Ovary (tissue), 9 donors: ENCODE data around the gene ADAMTSL3. TPM values are rescaled to one million over a fixed set of nuclear protein-coding genes. Genes with fewer than 3 reads are reported as not detected.
"Not testable (repeated sequence)": the region's sequence is repeated elsewhere in the genome, so short reads cannot be mapped to it uniquely, and the experiment has no call there.

ENCODE experiments used
- DNase-seq, 5 donors: peaks; one replicate each; pipeline ENCODE4 v3.0.0-alpha.2; 2019 to 2020
- H3K27ac ChIP-seq, 2 donors: fragments of 200-600 bp; one replicate each; pipeline versions ENCODE4 v1.5.1 to v1.8.0; 2019 to 2022
- H3K27me3 ChIP-seq: fragments of 200-600 bp; one replicate; pipeline ENCODE4 v1.8.0; 2022
- H3K36me3 ChIP-seq: fragments of 200-600 bp; sonication (generic); one replicate; pipeline ENCODE4 v1.5.1; 2019
- H3K4me1 ChIP-seq: one replicate; pipeline ENCODE4 v1.8.1; 2013; ENCODE audit warnings: mild to moderate bottlenecking, moderate library complexity; ENCODE audit not compliant: insufficient read depth
- H3K4me3 ChIP-seq: fragments of 200-600 bp; sonication (generic); one replicate; pipeline ENCODE4 v1.5.1; 2017
- H3K9me3 ChIP-seq, 2 donors: fragments of 200-600 bp in 1 of 2; sonication (generic) in 1 of 2; one replicate each; pipeline versions ENCODE4 v1.5.1 to v1.8.1; 2013 to 2019; ENCODE audit warnings: mild to moderate bottlenecking in 1 of 2, moderate library complexity in 1 of 2
- CTCF ChIP-seq, 3 donors: fragments of 450-650 bp in 2 of 3; fragments of 200-600 bp in 1 of 3; IDR thresholded peaks; one replicate each; pipeline versions ENCODE4 v1.5.1 to v1.8.0; 2016 to 2022; ENCODE audit warnings: antibody characterized with exemption in 3 of 3, mild to moderate bottlenecking in 1 of 3
- EP300 ChIP-seq: sonication (generic); formaldehyde crosslinking; IDR thresholded peaks from one replicate; pipeline ENCODE4 v1.6.1; 2017; ENCODE audit warnings: antibody characterized with exemption
- POLR2A ChIP-seq: fragments of 450-650 bp; IDR thresholded peaks from one replicate; pipeline ENCODE4 v1.6.1; 2017; ENCODE audit warnings: antibody characterized with exemption, mild to moderate bottlenecking, moderate library complexity
- WGBS, 3 donors: extraction: QIAGEN DNeasy Blood & Tissue Kit in 1 of 3; methylation state at CpG; one replicate each; pipeline versions ENCODE4 v1.1.5 to v1.1.7; 2013 to 2017; 5-methylcytosine and 5-hydroxymethylcytosine counted together
- intact Hi-C, 4 donors: fragments of 100-400 bp; cut with DNase I; formaldehyde crosslinking; loops; one replicate each; pipeline versions ENCODE4 v1.11.0 to v1.15.1; 2022 to 2023
- polyA plus RNA-seq, 2 donors: library from polyadenylated mRNA; stranded (reverse); fragments of 200-250 nt in 1 of 2; fragments of 350-450 nt in 1 of 2; fragmentation: Illumina TruSeq in 1 of 2; extraction: RNeasy Lipid Tissue Mini Kit (QIAGEN cat#74804) in 1 of 2; gene quantifications; one replicate each; pipeline ENCODE4 v1.2.3, GENCODE V29; 2013 to 2014
- total RNA-seq, 7 donors: library from RNA; depleted of rRNA in 2 of 7; stranded (reverse); fragments of >200 nt in 2 of 7; fragmentation: NEBNext Ultra II Directional in 3 of 7; extraction: Animal tissue kit (Norgen Biotek cat#: 25700) in 3 of 7; gene quantifications; one replicate each; pipeline versions ENCODE4 v1.1.0 to v1.2.4, GENCODE V29; 2016 to 2023
- donor health status: DM: no; HTN: no; CAD: no; lungs with moderate emphysema.
- donor health status: DM: no; HTN: no; CAD: no.
- donor health status: Bipolar disorder and iron deficiency.
- donor health status: DM: yes; HTN: yes; CAD: no.
- donor health status: DM: no; HTN: no; CAD: no.
- donor health status: DM: yes; HTN: yes; CAD: no.

ADAMTSL3 gene
- total and polyA plus RNA-seq, 9 donors = 0.96 to 9.0 (median 3.7) TPM

GRCh38 chr15:84037301-84037700 lies 383.4 kb downstream of the ADAMTSL3 start:
- H3K4me3 ChIP-seq = no peak overlapping the region
- H3K9me3 ChIP-seq = no peaks in the 10 kb centered on the region
- H3K4me1 ChIP-seq = no peaks in the 10 kb centered on the region
- H3K36me3 ChIP-seq = no peaks in the 10 kb centered on the region
- TF ChIP-seq EP300 = no peak
- H3K27ac ChIP-seq = no peak overlapping the region
- intact Hi-C loops = loop anchor here in 2 of 4 donors (10.0 kb wide), 2 partner anchors 472 to 592 kb away; partner anchors contain the start of gene SH3GL3 (in 1 of the 2)
- DNase-seq = no peak
- H3K27me3 ChIP-seq = no peaks in the 10 kb centered on the region

- H3K4me3 ChIP-seq, H3K27ac ChIP-seq, DNase-seq, H3K4me1 ChIP-seq, H3K36me3 ChIP-seq, H3K27me3 ChIP-seq, H3K9me3 ChIP-seq, intact Hi-C loops: not testable (repeated sequence)
- WGBS, 3 donors = 68 to 73% (median 71%) methylated on average over 18 of the region's 18 CpGs
Measured at GRCh38 chr15:84042434-84043056, 388.6 kb downstream of the ADAMTSL3 start.

DNA sequence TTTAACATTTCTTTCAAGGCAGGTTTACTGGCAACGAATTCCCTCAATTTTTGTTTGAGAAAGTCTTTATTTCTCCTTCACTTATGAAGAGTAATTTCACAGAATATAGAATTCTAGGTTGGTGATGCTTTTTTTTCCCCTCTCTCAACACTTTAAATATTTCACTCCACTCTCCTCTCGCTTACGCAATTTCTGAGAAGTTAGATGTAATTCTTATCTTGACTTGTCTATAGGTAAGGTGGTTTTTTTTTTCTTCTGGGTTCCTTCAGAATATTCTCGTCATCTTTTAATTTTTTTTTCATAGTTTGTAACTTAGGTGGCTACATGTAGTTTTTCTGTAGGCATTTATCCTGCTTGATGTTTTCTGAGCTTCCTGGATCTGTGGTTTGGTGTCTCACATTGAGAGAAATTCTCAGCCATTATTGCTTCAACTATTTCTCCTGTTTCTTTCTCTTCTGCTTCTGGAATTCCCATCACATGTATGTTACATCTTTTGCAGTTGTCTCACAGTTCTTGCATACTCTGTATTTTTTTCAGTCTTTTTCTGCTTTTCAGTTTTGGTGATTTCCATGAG lies 392.2 kb downstream of the ADAMTSL3 start:
- no peak for DNase-seq
- no peaks in the 10 kb centered on the region for H3K9me3 ChIP-seq
- no peaks in the 10 kb centered on the region for H3K36me3 ChIP-seq
- TF ChIP-seq CTCF (IDR thresholded peaks at IDR 0.05) (no peak), EP300 (no peak), POLR2A (no peak)
- no peak overlapping the region for H3K27ac ChIP-seq
- intact Hi-C loops = no loop called here
- H3K4me1 ChIP-seq = no peaks in the 10 kb centered on the region
- H3K27me3 ChIP-seq = no peaks in the 10 kb centered on the region
- H3K4me3 ChIP-seq = no peak overlapping the region
- WGBS, 3 donors = 83 to 85% (median 84%) methylated on average over 4 of the region's 4 CpGs

GRCh38 chr15:84049480-84049879 lies 395.6 kb downstream of the ADAMTSL3 start:
- 11 to 25% (median 14%) methylated on average over 4 of the region's 4 CpGs for WGBS, 3 donors
- H3K27me3 ChIP-seq, H3K27ac ChIP-seq, intact Hi-C loops, H3K9me3 ChIP-seq, H3K36me3 ChIP-seq, H3K4me1 ChIP-seq, DNase-seq, H3K4me3 ChIP-seq: not testable (repeated sequence)

GRCh38 chr15:84050076-84050475 lies 396.2 kb downstream of the ADAMTSL3 start:
- H3K27ac ChIP-seq = no peak overlapping the region
- H3K27me3 ChIP-seq = no peaks in the 10 kb centered on the region
- 40 to 54% (median 41%) methylated on average over 3 of the region's 3 CpGs for WGBS, 3 donors
- intact Hi-C loops = no loop called here
- TF ChIP-seq POLR2A (no peak), CTCF (IDR thresholded peaks at IDR 0.05) (no peak), EP300 (no peak)
- H3K9me3 ChIP-seq = no peaks in the 10 kb centered on the region
- no peaks in the 10 kb centered on the region for H3K4me1 ChIP-seq
- no peaks in the 10 kb centered on the region for H3K36me3 ChIP-seq
- no peak for DNase-seq
- no peak overlapping the region for H3K4me3 ChIP-seq

GRCh38 chr15:84051146-84051545 lies 397.2 kb downstream of the ADAMTSL3 start:
- intact Hi-C loops, H3K4me1 ChIP-seq: not testable (repeated sequence)
- 76 to 87% (median 80%) methylated on average over 1 of the region's 1 CpG for WGBS, 3 donors

DNA sequence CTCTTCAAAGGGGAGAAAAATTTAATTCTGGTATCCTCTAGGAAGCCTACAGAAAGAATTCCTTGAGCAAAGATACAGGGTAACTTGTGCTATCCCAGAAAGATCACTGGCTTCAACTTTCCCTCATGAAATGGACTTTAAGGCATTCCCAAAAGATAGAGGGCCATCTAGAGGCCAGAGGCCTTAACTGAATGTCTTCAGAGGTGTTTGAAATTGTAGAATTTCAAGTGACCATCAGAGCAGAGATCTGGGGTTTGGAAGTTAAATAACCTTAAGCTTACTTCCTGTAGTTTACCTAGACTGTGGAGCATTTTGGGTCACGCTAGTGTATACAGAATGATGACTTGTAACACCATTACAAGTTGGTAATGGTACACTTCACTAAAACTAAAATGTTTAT lies 400.6 kb downstream of the ADAMTSL3 start:
- H3K4me3 ChIP-seq, H3K36me3 ChIP-seq, H3K9me3 ChIP-seq, DNase-seq, H3K27ac ChIP-seq, intact Hi-C loops, H3K4me1 ChIP-seq, H3K27me3 ChIP-seq: not testable (repeated sequence)
- WGBS, 3 donors = 67 to 82% (median 74%) methylated on average over 1 of the region's 1 CpG

More at GRCh38 chr15:84051146-84051545, 397.2 kb downstream of the ADAMTSL3 start:
- not testable (repeated sequence) for H3K36me3 ChIP-seq, H3K27ac ChIP-seq, DNase-seq, H3K27me3 ChIP-seq, H3K9me3 ChIP-seq, H3K4me3 ChIP-seq
